ENCODE results near the gene ZBP1. TPM values are rescaled to one million over a fixed set of nuclear protein-coding genes. Genes with fewer than 3 reads are reported as not detected.

Gene ZBP1
- total RNA-seq, 1 donor from 2014 or later: 0.43 TPM

GRCh38 chr20:57622579-57623381, 2.6 kb upstream of the ZBP1 start:
- intact Hi-C loops (cut with DNase I): loop anchor here (10.0 kb wide), 1 partner anchor 552 kb away; no protein-coding TSS in a partner anchor
- DNase-seq (ENCODE audit: low spot score): no peak

- intact Hi-C loops (cut with DNase I): loop anchor here (10.0 kb wide), 1 partner anchor 553 kb away; no protein-coding TSS in a partner anchor
- no peak for DNase-seq (ENCODE audit: low spot score)
Measured at GRCh38 chr20:57622201-57622570, 2.0 kb upstream of the ZBP1 start.

- no peak for DNase-seq (ENCODE audit: low spot score)
- intact Hi-C loops (cut with DNase I): loop anchor here (10.0 kb wide), 1 partner anchor 553 kb away; no protein-coding TSS in a partner anchor
Measured at GRCh38 chr20:57621421-57622200, 1.4 kb upstream of the ZBP1 start.

- no peak for DNase-seq (ENCODE audit: low spot score)
- intact Hi-C loops (cut with DNase I): loop anchor here (10.0 kb wide), 1 partner anchor 554 kb away; no protein-coding TSS in a partner anchor
Measured at GRCh38 chr20:57620999-57621398, 773 bp upstream of the ZBP1 start.

- intact Hi-C loops (cut with DNase I): no loop called here
- DNase-seq (ENCODE audit: low spot score): peak; percentile 91
Measured at GRCh38 chr20:57619051-57619831, 985 bp downstream of the ZBP1 start.

GRCh38 chr20:57618764-57619050, 1.5 kb downstream of the ZBP1 start:
- DNase-seq (ENCODE audit: low spot score): no peak
- intact Hi-C loops (cut with DNase I): no loop called here

GRCh38 chr20:57618091-57618763, 2.0 kb downstream of the ZBP1 start:
- intact Hi-C loops (cut with DNase I): no loop called here
- DNase-seq (ENCODE audit: low spot score): no peak

- intact Hi-C loops (cut with DNase I): no loop called here
- no peak for DNase-seq (ENCODE audit: low spot score)
Measured at GRCh38 chr20:57617079-57617795, 3.0 kb downstream of the ZBP1 start.

- no peak for DNase-seq (ENCODE audit: low spot score)
- intact Hi-C loops (cut with DNase I): no loop called here
Measured at GRCh38 chr20:57616143-57616951, 3.9 kb downstream of the ZBP1 start.

- intact Hi-C loops (cut with DNase I): no loop called here
- no peak for DNase-seq (ENCODE audit: low spot score)
Measured at GRCh38 chr20:57615445-57615811, 4.8 kb downstream of the ZBP1 start.

GRCh38 chr20:57614490-57615444, 5.5 kb downstream of the ZBP1 start:
- intact Hi-C loops (cut with DNase I): no loop called here
- DNase-seq (ENCODE audit: low spot score): peak; percentile 64

GRCh38 chr20:57613481-57613921, 6.7 kb downstream of the ZBP1 start:
- DNase-seq (ENCODE audit: low spot score): peak; percentile 65
- intact Hi-C loops (cut with DNase I): no loop called here

- DNase-seq (ENCODE audit: low spot score): peak; percentile 47
- intact Hi-C loops (cut with DNase I): no loop called here
Measured at GRCh38 chr20:57612916-57613315, 7.3 kb downstream of the ZBP1 start.

GRCh38 chr20:57612436-57612835, 7.8 kb downstream of the ZBP1 start:
- intact Hi-C loops (cut with DNase I): no loop called here
- DNase-seq (ENCODE audit: low spot score): no peak

GRCh38 chr20:57611586-57612311, 8.5 kb downstream of the ZBP1 start:
- intact Hi-C loops (cut with DNase I): no loop called here
- DNase-seq (ENCODE audit: low spot score): peak; percentile 36

- peak; percentile 63 for DNase-seq (ENCODE audit: low spot score)
- intact Hi-C loops (cut with DNase I): no loop called here
Measured at GRCh38 chr20:57610261-57610952, 9.8 kb downstream of the ZBP1 start.
